Ovary (tissue), 9 donors: ENCODE data around the gene KAT8. TPM values are rescaled to one million over a fixed set of nuclear protein-coding genes. Genes with fewer than 3 reads are reported as not detected.

ENCODE experiments used
- DNase-seq, 5 donors: peaks; one replicate each; pipeline ENCODE4 v3.0.0-alpha.2; 2019 to 2020
- H3K27ac ChIP-seq, 2 donors: fragments of 200-600 bp; one replicate each; pipeline versions ENCODE4 v1.5.1 to v1.8.0; 2019 to 2022
- H3K27me3 ChIP-seq: fragments of 200-600 bp; one replicate; pipeline ENCODE4 v1.8.0; 2022
- H3K36me3 ChIP-seq: fragments of 200-600 bp; sonication (generic); one replicate; pipeline ENCODE4 v1.5.1; 2019
- H3K4me1 ChIP-seq: one replicate; pipeline ENCODE4 v1.8.1; 2013; ENCODE audit warnings: mild to moderate bottlenecking, moderate library complexity; ENCODE audit not compliant: insufficient read depth
- H3K4me3 ChIP-seq: fragments of 200-600 bp; sonication (generic); one replicate; pipeline ENCODE4 v1.5.1; 2017
- H3K9me3 ChIP-seq, 2 donors: fragments of 200-600 bp in 1 of 2; sonication (generic) in 1 of 2; one replicate each; pipeline versions ENCODE4 v1.5.1 to v1.8.1; 2013 to 2019; ENCODE audit warnings: mild to moderate bottlenecking in 1 of 2, moderate library complexity in 1 of 2
- EP300 ChIP-seq: sonication (generic); formaldehyde crosslinking; IDR thresholded peaks from one replicate; pipeline ENCODE4 v1.6.1; 2017; ENCODE audit warnings: antibody characterized with exemption
- POLR2A ChIP-seq: fragments of 450-650 bp; IDR thresholded peaks from one replicate; pipeline ENCODE4 v1.6.1; 2017; ENCODE audit warnings: antibody characterized with exemption, mild to moderate bottlenecking, moderate library complexity
- WGBS, 3 donors: extraction: QIAGEN DNeasy Blood & Tissue Kit in 1 of 3; methylation state at CpG; one replicate each; pipeline versions ENCODE4 v1.1.5 to v1.1.7; 2013 to 2017; 5-methylcytosine and 5-hydroxymethylcytosine counted together
- intact Hi-C, 4 donors: fragments of 100-400 bp; cut with DNase I; formaldehyde crosslinking; loops; one replicate each; pipeline versions ENCODE4 v1.11.0 to v1.15.1; 2022 to 2023
- polyA plus RNA-seq, 2 donors: library from polyadenylated mRNA; stranded (reverse); fragments of 200-250 nt in 1 of 2; fragments of 350-450 nt in 1 of 2; fragmentation: Illumina TruSeq in 1 of 2; extraction: RNeasy Lipid Tissue Mini Kit (QIAGEN cat#74804) in 1 of 2; gene quantifications; one replicate each; pipeline ENCODE4 v1.2.3, GENCODE V29; 2013 to 2014
- total RNA-seq, 7 donors: library from RNA; depleted of rRNA in 2 of 7; stranded (reverse); fragments of >200 nt in 2 of 7; fragmentation: NEBNext Ultra II Directional in 3 of 7; extraction: Animal tissue kit (Norgen Biotek cat#: 25700) in 3 of 7; gene quantifications; one replicate each; pipeline versions ENCODE4 v1.1.0 to v1.2.4, GENCODE V29; 2016 to 2023
- TF ChIP-seq, protein P1 (sequence below), 3 donors: fragments of 450-650 bp in 2 of 3; fragments of 200-600 bp in 1 of 3; IDR thresholded peaks; one replicate each; pipeline versions ENCODE4 v1.5.1 to v1.8.0; 2016 to 2022; ENCODE audit warnings: antibody characterized with exemption in 3 of 3, mild to moderate bottlenecking in 1 of 3
- donor health status: DM: no; HTN: no; CAD: no; lungs with moderate emphysema.
- donor health status: DM: no; HTN: no; CAD: no.
- donor health status: Bipolar disorder and iron deficiency.
- donor health status: DM: yes; HTN: yes; CAD: no.
- donor health status: DM: no; HTN: no; CAD: no.
- donor health status: DM: yes; HTN: yes; CAD: no.

KAT8 gene
- total and polyA plus RNA-seq, 9 donors: 66.4 to 129 (median 88.7) TPM

GRCh38 chr16:31081428-31082351 is 35.8 kb upstream of the KAT8 start:
- TF ChIP-seq EP300: no peak
- TF ChIP-seq, protein P1, sequence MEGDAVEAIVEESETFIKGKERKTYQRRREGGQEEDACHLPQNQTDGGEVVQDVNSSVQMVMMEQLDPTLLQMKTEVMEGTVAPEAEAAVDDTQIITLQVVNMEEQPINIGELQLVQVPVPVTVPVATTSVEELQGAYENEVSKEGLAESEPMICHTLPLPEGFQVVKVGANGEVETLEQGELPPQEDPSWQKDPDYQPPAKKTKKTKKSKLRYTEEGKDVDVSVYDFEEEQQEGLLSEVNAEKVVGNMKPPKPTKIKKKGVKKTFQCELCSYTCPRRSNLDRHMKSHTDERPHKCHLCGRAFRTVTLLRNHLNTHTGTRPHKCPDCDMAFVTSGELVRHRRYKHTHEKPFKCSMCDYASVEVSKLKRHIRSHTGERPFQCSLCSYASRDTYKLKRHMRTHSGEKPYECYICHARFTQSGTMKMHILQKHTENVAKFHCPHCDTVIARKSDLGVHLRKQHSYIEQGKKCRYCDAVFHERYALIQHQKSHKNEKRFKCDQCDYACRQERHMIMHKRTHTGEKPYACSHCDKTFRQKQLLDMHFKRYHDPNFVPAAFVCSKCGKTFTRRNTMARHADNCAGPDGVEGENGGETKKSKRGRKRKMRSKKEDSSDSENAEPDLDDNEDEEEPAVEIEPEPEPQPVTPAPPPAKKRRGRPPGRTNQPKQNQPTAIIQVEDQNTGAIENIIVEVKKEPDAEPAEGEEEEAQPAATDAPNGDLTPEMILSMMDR (IDR thresholded peaks at IDR 0.05): no peak
- TF ChIP-seq POLR2A: no peak
- Histone ChIP-seq H3K9me3 (no peaks in the 10 kb centered on the region), H3K27ac (no peak overlapping the region), H3K36me3 (no peaks in the 10 kb centered on the region), H3K27me3 (no peaks in the 10 kb centered on the region), H3K4me1 (peaks cover 2% of the 10 kb centered on the region), H3K4me3 (no peak overlapping the region)
- WGBS, 3 donors: 77 to 81% (median 78%) methylated on average over 26 of the region's 26 CpGs
- DNase-seq: no peak
- intact Hi-C loops: loop anchor here in 1 of 4 donors (10.0 kb wide), 1 partner anchor 103 kb away; the partner anchor contains the start of gene FUS

GRCh38 chr16:31082368-31083045 is 35.0 kb upstream of the KAT8 start:
- WGBS, 3 donors: 62 to 76% (median 63%) methylated on average over 13 to 14 of the region's 14 CpGs
- TF ChIP-seq POLR2A (no peak), EP300 (no peak)
- TF ChIP-seq, protein P1 (IDR thresholded peaks at IDR 0.05): no peak
- DNase-seq: peak in 1 of 5 donors; percentile 16
- Histone ChIP-seq H3K4me3 (no peak overlapping the region), H3K4me1 (peaks cover 2% of the 10 kb centered on the region), H3K9me3 (no peaks in the 10 kb centered on the region), H3K36me3 (no peaks in the 10 kb centered on the region), H3K27me3 (no peaks in the 10 kb centered on the region), H3K27ac (no peak overlapping the region)
- intact Hi-C loops: loop anchor here in 1 of 4 donors (10.0 kb wide), 1 partner anchor 102 kb away; the partner anchor contains the start of gene FUS

DNA sequence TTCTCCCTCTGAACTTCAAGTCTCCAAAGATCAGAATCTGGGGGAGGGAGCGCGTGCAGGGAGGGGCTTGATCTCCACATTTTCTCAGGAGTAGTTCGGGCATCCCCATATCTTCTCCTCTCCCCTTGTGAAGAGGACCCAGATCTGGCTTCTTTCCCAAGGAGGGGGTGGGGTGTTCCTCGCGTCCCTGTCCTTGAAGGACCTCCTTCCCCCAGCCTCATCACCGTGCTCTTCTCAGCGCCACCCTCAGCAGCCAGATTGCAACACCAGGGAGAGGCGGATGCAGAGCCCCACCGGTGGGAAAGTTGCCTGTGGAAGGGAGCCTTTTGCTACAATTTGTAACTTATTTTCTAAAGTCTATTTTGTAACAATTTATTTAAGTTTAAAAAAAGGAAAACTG is 34.4 kb upstream of the KAT8 start:
- no peak overlapping the region for H3K27ac ChIP-seq
- peaks cover 2% of the 10 kb centered on the region for H3K4me1 ChIP-seq
- TF ChIP-seq POLR2A: no peak
- TF ChIP-seq, protein P1 (IDR thresholded peaks at IDR 0.05): no peak
- TF ChIP-seq EP300: no peak
- 35 to 47% (median 37%) methylated on average over 9 of the region's 9 CpGs for WGBS, 3 donors
- no peak overlapping the region for H3K4me3 ChIP-seq
- H3K27me3 ChIP-seq: no peaks in the 10 kb centered on the region
- no peaks in the 10 kb centered on the region for H3K36me3 ChIP-seq
- intact Hi-C loops: loop anchor here in 1 of 4 donors (10.0 kb wide), 1 partner anchor 102 kb away; the partner anchor contains the start of gene FUS
- DNase-seq: no peak
- H3K9me3 ChIP-seq: no peaks in the 10 kb centered on the region

DNA sequence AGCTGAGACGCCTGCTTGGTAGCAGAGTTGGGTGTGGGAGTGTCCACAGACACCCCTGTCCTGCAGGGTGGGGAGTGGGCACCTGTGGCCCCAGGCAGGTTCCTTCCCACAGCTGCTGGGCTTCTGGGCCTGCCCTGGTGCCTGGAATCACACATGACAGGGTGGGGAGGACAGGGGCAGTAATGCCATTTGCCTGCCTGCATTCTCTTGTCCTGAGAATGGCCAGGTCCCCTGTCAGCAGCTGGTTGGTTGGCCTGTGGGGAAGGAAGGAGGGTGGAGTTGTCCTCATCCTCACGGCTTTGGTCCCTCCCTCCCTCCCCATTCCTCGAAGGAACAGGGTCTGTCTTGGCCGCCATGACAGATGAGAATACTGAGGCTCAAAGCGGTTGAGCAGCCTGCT is 33.9 kb upstream of the KAT8 start:
- intact Hi-C loops: loop anchor here in 1 of 4 donors (10.0 kb wide), 1 partner anchor 101 kb away; the partner anchor contains the start of gene FUS
- no peak for DNase-seq
- 52 to 77% (median 64%) methylated on average over 5 of the region's 5 CpGs for whole genome bisulfite sequencing, 3 donors
- H3K27me3 ChIP-seq: no peaks in the 10 kb centered on the region
- peaks cover 2% of the 10 kb centered on the region for H3K4me1 ChIP-seq
- no peak for TF ChIP-seq EP300
- TF ChIP-seq, protein P1 (IDR thresholded peaks at IDR 0.05): no peak
- H3K36me3 ChIP-seq: no peaks in the 10 kb centered on the region
- no peak overlapping the region for H3K4me3 ChIP-seq
- no peak overlapping the region for H3K27ac ChIP-seq
- no peaks in the 10 kb centered on the region for H3K9me3 ChIP-seq
